CD4-positive, alpha-beta T cell treated with Interleukin-15 for 1 hour (primary cell): ENCODE data around the gene SIK2.

Experiments used
- DNase-seq: peaks from one replicate; pipeline ENCODE4 v3.0.0-alpha.2; 2020

Gene SIK2

GRCh38 chr11:111601979-111602864 lies at the start of gene SIK2:
Gene SIK2 (plus strand): TSS chr11:111602449. CDS start chr11:111602564, 115 bp downstream.
- DNase-seq, result peak; percentile 95

GRCh38 chr11:111554532-111554931 lies 47.7 kb upstream of the SIK2 start:
- no peak for DNase-seq

- DNase-seq, result no peak
Measured at GRCh38 chr11:111555255-111555654, 47.0 kb upstream of the SIK2 start.

GRCh38 chr11:111557425-111558111 lies 44.7 kb upstream of the SIK2 start:
- no peak for DNase-seq

- DNase-seq, result no peak
Measured at GRCh38 chr11:111559800-111560464, 42.3 kb upstream of the SIK2 start.

GRCh38 chr11:111560800-111561199 lies 41.4 kb upstream of the SIK2 start:
- no peak for DNase-seq

GRCh38 chr11:111561306-111561705 lies 40.9 kb upstream of the SIK2 start:
- no peak for DNase-seq

GRCh38 chr11:111561791-111562325 lies 40.4 kb upstream of the SIK2 start:
- no peak for DNase-seq

GRCh38 chr11:111562692-111563389 lies 39.4 kb upstream of the SIK2 start:
- DNase-seq, result no peak

GRCh38 chr11:111565114-111565720 lies 37.0 kb upstream of the SIK2 start:
- DNase-seq, result peak; percentile 33

GRCh38 chr11:111566324-111566723 lies 35.9 kb upstream of the SIK2 start:
- no peak for DNase-seq

- no peak for DNase-seq
Measured at GRCh38 chr11:111569476-111569875, 32.8 kb upstream of the SIK2 start.

- no peak for DNase-seq
Measured at GRCh38 chr11:111570796-111571195, 31.5 kb upstream of the SIK2 start.

- no peak for DNase-seq
Measured at GRCh38 chr11:111571829-111572501, 30.3 kb upstream of the SIK2 start.

GRCh38 chr11:111572581-111572980 lies 29.7 kb upstream of the SIK2 start:
- DNase-seq, result no peak

- no peak for DNase-seq
Measured at GRCh38 chr11:111573821-111574249, 28.4 kb upstream of the SIK2 start.

GRCh38 chr11:111574373-111575225 lies 27.6 kb upstream of the SIK2 start:
- DNase-seq, result no peak

GRCh38 chr11:111575740-111576139 lies 26.5 kb upstream of the SIK2 start:
- DNase-seq, result no peak

GRCh38 chr11:111577821-111578220 lies 24.4 kb upstream of the SIK2 start:
- DNase-seq, result no peak

GRCh38 chr11:111581341-111581740 lies 20.9 kb upstream of the SIK2 start:
- no peak for DNase-seq

- DNase-seq, result no peak
Measured at GRCh38 chr11:111582163-111582562, 20.1 kb upstream of the SIK2 start.
